Activated naive CD4-positive, alpha-beta T cell treated with anti-CD3 and anti-CD28 coated beads, Interleukin-2, amount 10 ng/mL, durations not matched to agents 7 days and 5 days (primary cell): ENCODE measurements around the gene PRR15.

Experiments used
- CTCF ChIA-PET: fragments of 350-600 bp; sonication (Branson Sonifier 250); formaldehyde crosslinking; loops from one replicate; lab custom pipeline; 2021; ENCODE audit warnings: antibody characterized with exemption; lab: Charles Lee
- DNase-seq: peaks from one replicate; pipeline ENCODE4 v3.0.0-alpha.2; 2020
- H3K27ac Mint-ChIP-seq: one replicate; pipeline ENCODE4 v1.8.0; 2021; ENCODE audit warnings: mild to moderate bottlenecking, moderate library complexity, mixed read lengths
- H3K27me3 Mint-ChIP-seq: one replicate; pipeline ENCODE4 v1.8.0; 2021; ENCODE audit warnings: mild to moderate bottlenecking, mixed read lengths
- H3K36me3 Mint-ChIP-seq: one replicate; pipeline ENCODE4 v1.8.0; 2021; ENCODE audit warnings: mixed read lengths
- H3K4me1 Mint-ChIP-seq: one replicate; pipeline ENCODE4 v1.8.0; 2021; ENCODE audit warnings: mixed read lengths
- H3K4me3 Mint-ChIP-seq: one replicate; pipeline ENCODE4 v1.8.0; 2021; ENCODE audit warnings: mild to moderate bottlenecking, moderate library complexity, mixed read lengths
- H3K9me3 Mint-ChIP-seq: one replicate; pipeline ENCODE4 v1.8.0; 2021; ENCODE audit warnings: mixed read lengths

The PRR15 gene

DNA sequence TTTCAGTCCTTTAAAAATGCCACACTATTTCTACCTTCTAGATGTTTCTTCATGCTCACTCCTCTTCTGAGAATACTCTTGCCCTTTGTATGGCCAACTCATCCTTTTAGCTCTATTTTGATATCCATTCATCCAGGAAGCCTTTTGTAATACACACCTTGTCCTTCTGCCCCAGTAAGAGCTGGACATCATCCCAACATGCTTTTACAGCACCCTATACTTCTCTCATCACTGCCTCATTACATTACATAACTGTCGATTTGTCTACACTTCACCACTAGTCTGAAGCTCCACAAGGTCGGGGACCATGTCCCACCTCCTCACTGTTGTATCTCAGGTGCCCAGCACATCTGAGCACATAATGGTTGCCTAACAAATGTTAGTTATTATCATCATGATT is 29.2 kb downstream of the PRR15 start:
- Mint-ChIP-seq H3K9me3 (no peaks in the 10 kb centered on the region), H3K4me1 (peaks cover 4% of the 10 kb centered on the region), H3K36me3 (no peaks in the 10 kb centered on the region), H3K27ac (no peak overlapping the region), H3K4me3 (no peak overlapping the region), H3K27me3 (peaks cover 8% of the 10 kb centered on the region)
- DNase-seq = no peak
- CTCF ChIA-PET = no interaction called here

DNA sequence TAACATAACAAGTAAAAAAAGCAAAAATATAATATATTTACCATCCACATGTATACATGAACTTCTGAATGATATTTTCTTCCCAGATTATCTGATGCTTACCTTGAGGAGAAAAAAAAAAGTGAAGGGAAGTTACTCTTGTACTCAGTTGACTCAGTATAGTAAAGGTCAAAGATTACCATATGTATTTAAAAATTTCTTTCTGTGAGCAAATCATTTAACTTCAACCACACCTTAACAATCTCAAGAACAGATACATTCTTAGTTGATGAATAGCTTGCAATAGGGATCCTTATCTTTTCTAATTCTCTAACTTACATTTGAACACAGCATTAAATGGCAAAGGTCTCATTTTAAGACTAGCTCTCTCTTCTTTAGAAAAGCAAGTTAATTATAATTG is 29.8 kb downstream of the PRR15 start:
- H3K36me3 Mint-ChIP-seq = no peaks in the 10 kb centered on the region
- no peaks in the 10 kb centered on the region for H3K9me3 Mint-ChIP-seq
- peaks cover 4% of the 10 kb centered on the region for H3K4me1 Mint-ChIP-seq
- no peak for DNase-seq
- CTCF ChIA-PET = no interaction called here
- H3K27ac Mint-ChIP-seq = no peak overlapping the region
- H3K27me3 Mint-ChIP-seq = peaks cover 8% of the 10 kb centered on the region
- no peak overlapping the region for H3K4me3 Mint-ChIP-seq

DNA sequence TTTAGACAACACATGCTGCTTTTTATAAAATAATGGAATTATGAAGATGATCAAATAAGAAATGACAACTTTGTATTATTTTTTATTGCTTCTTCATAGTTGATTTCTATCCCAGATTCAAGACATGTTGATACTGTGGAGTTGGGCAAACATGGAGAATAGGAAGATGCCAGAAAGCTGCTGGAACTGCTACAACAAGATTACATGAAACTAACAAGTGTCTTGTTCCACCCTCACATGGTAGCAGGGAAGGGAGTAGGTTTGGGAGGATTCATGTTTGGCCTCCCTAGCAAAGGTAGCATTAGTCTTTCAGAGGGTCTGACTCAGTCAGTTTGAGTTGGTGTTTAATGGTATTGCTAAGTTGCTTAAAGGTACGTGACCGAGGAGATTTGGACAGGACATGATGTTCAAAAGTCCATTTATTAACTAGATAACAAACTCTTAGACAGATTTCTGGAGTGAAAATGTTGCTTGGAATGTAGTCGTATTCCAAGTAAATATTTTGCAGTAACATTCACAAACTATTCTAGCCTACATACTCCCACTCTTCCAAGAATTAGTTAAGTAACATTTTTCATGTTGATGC is 33.1 kb downstream of the PRR15 start:
- H3K4me1 Mint-ChIP-seq = no peaks in the 10 kb centered on the region
- CTCF ChIA-PET = no interaction called here
- H3K27me3 Mint-ChIP-seq = peaks cover 3% of the 10 kb centered on the region
- no peak overlapping the region for H3K27ac Mint-ChIP-seq
- no peak for DNase-seq
- no peaks in the 10 kb centered on the region for H3K36me3 Mint-ChIP-seq
- H3K9me3 Mint-ChIP-seq = no peaks in the 10 kb centered on the region
- no peak overlapping the region for H3K4me3 Mint-ChIP-seq

DNA sequence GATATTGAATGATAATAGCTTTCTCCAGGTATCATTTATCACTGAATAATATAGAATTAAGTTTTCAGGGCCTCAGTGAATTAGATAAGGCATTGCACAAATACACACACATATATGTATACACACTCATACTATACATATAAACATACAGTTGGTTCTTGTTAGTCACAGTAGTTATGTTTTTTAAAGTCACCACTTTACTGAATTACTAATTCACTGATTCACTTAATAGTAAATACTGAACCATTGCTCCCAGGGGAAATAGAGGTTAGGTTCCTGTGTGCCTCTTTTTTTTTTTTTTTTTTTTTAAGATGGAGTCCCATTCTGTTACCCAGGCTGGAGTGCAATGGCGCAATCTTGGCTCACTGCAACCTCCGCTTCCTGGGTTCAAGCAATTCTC is 33.6 kb downstream of the PRR15 start:
- no peaks in the 10 kb centered on the region for H3K36me3 Mint-ChIP-seq
- H3K9me3 Mint-ChIP-seq = no peaks in the 10 kb centered on the region
- DNase-seq = no peak
- CTCF ChIA-PET = no interaction called here
- no peaks in the 10 kb centered on the region for H3K4me1 Mint-ChIP-seq
- no peak overlapping the region for H3K27ac Mint-ChIP-seq
- H3K27me3 Mint-ChIP-seq = peaks cover 3% of the 10 kb centered on the region
- H3K4me3 Mint-ChIP-seq = no peak overlapping the region

DNA sequence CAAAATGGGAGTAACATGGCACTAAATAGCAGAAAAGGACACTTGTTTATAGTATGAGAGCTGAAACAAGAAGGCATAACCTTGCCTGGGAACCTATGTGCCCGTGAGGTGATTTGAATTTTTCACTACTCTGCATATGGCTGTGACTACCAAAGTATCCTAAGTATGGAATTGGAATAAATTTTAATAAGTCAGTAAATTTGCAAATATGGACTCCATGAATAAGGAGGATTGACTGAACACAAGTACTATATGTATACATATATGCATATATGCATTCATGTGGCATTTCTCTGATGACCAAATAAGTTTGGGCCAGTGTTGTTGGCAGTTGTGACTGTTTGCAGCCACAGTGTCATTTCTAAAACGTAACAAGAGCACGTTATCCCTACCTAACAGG is 34.5 kb downstream of the PRR15 start:
- no peak for DNase-seq
- CTCF ChIA-PET = interaction anchor here (1.2 kb wide), 1 partner anchor 9 kb away, joined by 3 read pairs; no protein-coding TSS in a partner anchor
- Mint-ChIP-seq H3K27me3 (peaks cover 3% of the 10 kb centered on the region), H3K9me3 (no peaks in the 10 kb centered on the region), H3K36me3 (no peaks in the 10 kb centered on the region), H3K4me3 (no peak overlapping the region), H3K27ac (no peak overlapping the region), H3K4me1 (no peaks in the 10 kb centered on the region)

DNA sequence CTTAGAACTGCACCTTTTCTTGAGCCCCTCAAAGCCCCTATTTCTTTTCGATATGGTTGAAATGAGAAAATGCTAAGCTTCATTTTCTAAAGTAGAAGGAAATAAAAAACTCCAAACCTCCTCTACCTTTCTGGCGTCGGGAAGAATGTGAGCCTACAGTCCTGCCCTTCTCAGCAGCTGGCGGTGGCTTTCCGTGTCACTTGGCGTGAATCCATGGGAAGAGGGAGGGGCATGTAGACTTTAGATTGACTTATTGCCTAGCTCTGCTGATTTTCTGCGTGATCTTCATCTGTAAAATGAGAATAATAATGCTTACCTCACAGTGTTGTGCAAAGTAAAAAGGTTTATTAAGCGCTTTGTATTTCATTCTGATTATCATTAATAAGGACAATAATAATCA is 35.0 kb downstream of the PRR15 start:
- CTCF ChIA-PET = interaction anchor here (1.2 kb wide), 1 partner anchor 9 kb away, joined by 3 read pairs; no protein-coding TSS in a partner anchor
- H3K27ac Mint-ChIP-seq = no peak overlapping the region

DNA sequence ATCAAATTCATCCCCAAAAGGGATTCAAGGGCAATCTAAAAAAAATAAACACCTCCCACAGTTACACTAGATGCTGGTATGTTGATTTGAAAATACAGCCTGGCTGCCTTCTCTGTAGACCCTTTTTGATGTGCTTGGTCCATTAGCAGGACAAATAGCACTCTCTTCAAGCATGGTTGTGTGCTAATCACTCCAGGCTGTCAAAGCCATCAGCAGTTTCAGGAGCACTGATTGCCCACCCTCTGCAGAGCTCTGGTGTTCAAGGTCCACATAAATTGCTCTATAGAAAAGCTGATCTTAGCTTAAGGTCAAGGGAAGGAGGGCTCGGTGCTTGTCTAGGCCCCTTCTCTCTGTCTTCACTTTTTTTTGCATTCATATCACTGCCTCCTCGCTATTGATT is 35.4 kb downstream of the PRR15 start:
- CTCF ChIA-PET = interaction anchor here (1.2 kb wide), 1 partner anchor 10 kb away, joined by 3 read pairs; no protein-coding TSS in a partner anchor
- Mint-ChIP-seq H3K9me3 (no peaks in the 10 kb centered on the region), H3K4me1 (no peaks in the 10 kb centered on the region), H3K27ac (no peak overlapping the region), H3K36me3 (no peaks in the 10 kb centered on the region), H3K27me3 (peaks cover 3% of the 10 kb centered on the region), H3K4me3 (no peak overlapping the region)
- no peak for DNase-seq

More for the DNA sequence above, 35.0 kb downstream of the PRR15 start:
- Mint-ChIP-seq H3K27me3 (peaks cover 3% of the 10 kb centered on the region), H3K4me3 (no peak overlapping the region), H3K36me3 (no peaks in the 10 kb centered on the region), H3K9me3 (no peaks in the 10 kb centered on the region), H3K4me1 (no peaks in the 10 kb centered on the region)
- DNase-seq = no peak

DNA sequence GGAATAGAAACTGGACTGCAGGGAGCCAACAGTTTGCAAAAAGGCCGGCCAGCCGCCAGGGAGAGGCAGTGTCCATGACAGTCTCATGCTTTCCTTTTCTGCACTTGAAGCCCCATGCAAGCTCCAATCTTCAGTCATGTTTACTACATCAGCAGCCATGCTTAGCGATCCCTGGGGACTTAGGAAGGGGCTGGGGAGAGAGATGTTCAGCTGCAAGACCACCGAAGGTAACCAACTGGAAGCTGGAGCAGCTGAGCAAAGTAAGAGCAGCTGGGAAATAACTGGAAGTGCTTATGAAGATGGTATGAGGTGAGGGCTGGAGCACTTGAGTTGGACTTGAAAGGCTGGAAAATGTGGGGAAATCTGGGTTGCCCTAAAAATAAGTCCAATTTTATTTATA is 37.0 kb downstream of the PRR15 start:
- H3K4me1 Mint-ChIP-seq = no peaks in the 10 kb centered on the region
- H3K9me3 Mint-ChIP-seq = peaks cover 3% of the 10 kb centered on the region
- no peak overlapping the region for H3K4me3 Mint-ChIP-seq
- no peaks in the 10 kb centered on the region for H3K27me3 Mint-ChIP-seq
- no peaks in the 10 kb centered on the region for H3K36me3 Mint-ChIP-seq
- no peak overlapping the region for H3K27ac Mint-ChIP-seq
- CTCF ChIA-PET = no interaction called here
- no peak for DNase-seq

DNA sequence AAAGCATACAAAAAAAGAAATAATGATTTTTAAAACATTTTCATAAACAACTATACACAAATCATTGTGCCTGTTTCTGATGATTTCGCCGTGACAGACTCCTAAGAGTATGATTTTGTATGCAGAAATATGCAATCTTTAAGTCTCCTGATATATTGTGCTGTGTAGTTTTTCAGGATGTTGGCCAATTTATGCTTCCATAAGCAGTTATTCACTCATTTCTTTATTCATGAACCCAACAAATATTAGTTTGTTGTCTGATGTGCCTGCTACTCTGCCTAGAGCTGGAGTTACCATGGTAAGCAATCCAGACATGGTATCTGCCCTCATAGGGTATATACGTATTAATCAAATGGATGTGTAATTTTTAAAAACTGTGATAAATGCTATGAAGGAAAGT is 40.4 kb downstream of the PRR15 start:
- H3K9me3 Mint-ChIP-seq = peaks cover 3% of the 10 kb centered on the region

DNA sequence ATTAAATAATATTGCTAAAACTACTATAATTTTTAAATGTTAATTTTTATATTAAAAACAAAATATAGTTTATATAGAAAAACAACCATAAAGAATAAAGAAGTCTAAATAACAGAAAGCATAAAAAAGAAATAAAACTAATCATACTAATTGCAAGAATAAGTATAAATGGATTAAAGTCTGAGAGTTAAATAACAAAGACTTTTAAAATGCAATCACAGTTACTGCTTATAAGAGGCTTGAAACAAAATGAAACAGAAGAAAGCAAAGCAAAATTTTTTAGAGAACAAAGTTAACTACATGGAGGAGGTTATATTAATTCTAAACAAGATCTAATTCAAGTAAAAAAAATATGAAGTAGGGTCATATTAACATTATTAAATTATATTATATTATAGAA is 41.1 kb downstream of the PRR15 start:
- H3K4me3 Mint-ChIP-seq = no peak overlapping the region
- no peaks in the 10 kb centered on the region for H3K36me3 Mint-ChIP-seq
- no peak overlapping the region for H3K27ac Mint-ChIP-seq
- H3K27me3 Mint-ChIP-seq = peaks cover 3% of the 10 kb centered on the region
- DNase-seq = no peak
- peaks cover 3% of the 10 kb centered on the region for H3K9me3 Mint-ChIP-seq
- CTCF ChIA-PET = no interaction called here
- no peaks in the 10 kb centered on the region for H3K4me1 Mint-ChIP-seq

More for the DNA sequence above, 40.4 kb downstream of the PRR15 start:
- no peak overlapping the region for H3K4me3 Mint-ChIP-seq
- H3K27me3 Mint-ChIP-seq = peaks cover 3% of the 10 kb centered on the region
- no peaks in the 10 kb centered on the region for H3K36me3 Mint-ChIP-seq
- no peak for DNase-seq
- no peaks in the 10 kb centered on the region for H3K4me1 Mint-ChIP-seq
- no peak overlapping the region for H3K27ac Mint-ChIP-seq
- CTCF ChIA-PET = no interaction called here

DNA sequence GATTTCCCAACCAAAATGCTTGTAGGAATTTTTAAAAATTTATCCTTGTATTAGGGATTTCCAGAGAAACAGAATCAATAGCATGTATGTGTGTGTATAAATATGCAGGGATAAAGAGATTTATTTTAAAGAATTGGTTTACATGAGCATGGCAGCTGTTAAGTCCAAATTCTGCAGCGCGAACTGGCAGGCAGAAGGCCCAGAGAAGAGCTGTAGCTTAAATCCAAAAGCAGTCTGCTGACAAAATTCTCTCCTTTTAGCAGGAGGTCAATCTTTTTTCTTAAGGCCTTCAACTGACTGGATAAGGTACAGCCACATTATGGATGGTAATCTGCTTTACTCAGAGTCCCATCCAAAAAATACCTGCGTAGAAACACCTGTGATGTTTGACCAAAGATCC is 42.0 kb downstream of the PRR15 start:
- Mint-ChIP-seq H3K4me1 (no peaks in the 10 kb centered on the region), H3K9me3 (peaks cover 3% of the 10 kb centered on the region), H3K4me3 (no peak overlapping the region), H3K36me3 (no peaks in the 10 kb centered on the region), H3K27ac (no peak overlapping the region), H3K27me3 (peaks cover 3% of the 10 kb centered on the region)
- CTCF ChIA-PET = interaction anchor here (0.7 kb wide), 1 partner anchor 17 kb away, joined by 3 read pairs; no protein-coding TSS in a partner anchor
- DNase-seq = no peak

DNA sequence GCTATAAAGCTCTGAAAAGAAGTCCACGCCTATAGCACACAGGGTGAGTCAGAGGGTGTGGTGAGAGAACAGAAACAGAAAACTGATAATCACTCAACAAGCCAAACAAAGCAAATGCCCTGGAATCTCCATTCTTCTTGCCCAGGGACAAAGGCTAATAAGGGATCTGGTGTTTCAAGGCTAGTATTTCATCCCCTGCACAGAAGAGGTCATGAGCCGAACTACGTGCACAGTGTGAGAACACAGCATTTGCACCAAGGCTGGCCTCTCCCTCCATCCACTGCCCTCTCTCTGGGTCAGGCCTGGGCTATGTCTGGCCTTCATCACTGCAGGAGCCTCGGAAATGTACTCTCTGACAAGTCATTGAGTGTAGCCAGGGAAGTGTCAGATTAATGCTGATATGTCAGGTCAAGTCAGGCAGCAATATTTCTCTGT is 42.7 kb downstream of the PRR15 start:
- no peak overlapping the region for H3K27ac Mint-ChIP-seq
- CTCF ChIA-PET = no interaction called here
- no peak overlapping the region for H3K4me3 Mint-ChIP-seq
- DNase-seq = no peak
- no peaks in the 10 kb centered on the region for H3K36me3 Mint-ChIP-seq
- no peaks in the 10 kb centered on the region for H3K4me1 Mint-ChIP-seq
- H3K27me3 Mint-ChIP-seq = peaks cover 3% of the 10 kb centered on the region
- peaks cover 3% of the 10 kb centered on the region for H3K9me3 Mint-ChIP-seq

DNA sequence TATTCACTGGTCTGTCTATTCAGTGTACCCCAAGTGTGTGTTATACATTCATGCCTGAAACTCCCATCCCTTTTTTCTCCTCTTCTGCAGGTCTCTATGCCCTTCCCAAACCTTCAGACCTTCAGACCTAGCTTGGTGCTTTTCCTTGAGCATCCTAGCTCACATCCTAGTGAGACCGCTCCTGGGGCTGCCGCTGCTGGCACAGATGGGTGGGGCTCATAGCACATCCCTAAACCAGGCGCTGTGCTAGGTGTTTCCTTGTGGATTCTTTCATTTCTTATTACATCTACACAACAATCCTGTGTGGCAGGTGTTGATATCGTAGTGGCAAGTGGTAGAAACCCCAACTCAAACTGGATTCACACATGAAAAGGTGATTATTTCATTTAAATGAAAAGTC is 43.2 kb downstream of the PRR15 start:
- no peak overlapping the region for H3K4me3 Mint-ChIP-seq
- DNase-seq = no peak
- H3K36me3 Mint-ChIP-seq = no peaks in the 10 kb centered on the region
- H3K9me3 Mint-ChIP-seq = peaks cover 3% of the 10 kb centered on the region
- H3K27ac Mint-ChIP-seq = no peak overlapping the region
- H3K27me3 Mint-ChIP-seq = peaks cover 4% of the 10 kb centered on the region
- H3K4me1 Mint-ChIP-seq = no peaks in the 10 kb centered on the region
- CTCF ChIA-PET = no interaction called here

DNA sequence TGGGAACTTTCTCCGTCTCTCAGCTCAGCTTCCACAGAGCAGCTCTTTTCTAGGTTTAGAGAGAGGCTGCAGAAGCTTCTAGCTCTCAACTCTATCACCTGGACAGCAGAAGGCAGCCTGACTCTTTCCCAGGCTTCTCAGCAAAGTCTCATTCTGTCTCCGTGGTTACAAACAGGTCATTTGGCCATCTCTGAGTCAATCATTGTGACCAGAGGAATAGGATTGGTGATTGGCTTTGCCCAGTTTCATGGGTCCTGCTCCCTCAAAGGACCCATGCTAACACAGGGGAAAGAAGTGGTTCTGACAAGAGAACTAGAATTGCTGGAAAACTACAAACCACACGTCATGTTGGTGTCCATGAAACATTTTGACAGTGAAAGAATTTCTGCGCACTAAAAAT is 43.6 kb downstream of the PRR15 start:
- no peaks in the 10 kb centered on the region for H3K4me1 Mint-ChIP-seq
- no peak overlapping the region for H3K4me3 Mint-ChIP-seq
- DNase-seq = no peak
- H3K9me3 Mint-ChIP-seq = peaks cover 3% of the 10 kb centered on the region
- CTCF ChIA-PET = no interaction called here
- H3K27ac Mint-ChIP-seq = no peak overlapping the region
- H3K27me3 Mint-ChIP-seq = peaks cover 8% of the 10 kb centered on the region
- H3K36me3 Mint-ChIP-seq = no peaks in the 10 kb centered on the region

DNA sequence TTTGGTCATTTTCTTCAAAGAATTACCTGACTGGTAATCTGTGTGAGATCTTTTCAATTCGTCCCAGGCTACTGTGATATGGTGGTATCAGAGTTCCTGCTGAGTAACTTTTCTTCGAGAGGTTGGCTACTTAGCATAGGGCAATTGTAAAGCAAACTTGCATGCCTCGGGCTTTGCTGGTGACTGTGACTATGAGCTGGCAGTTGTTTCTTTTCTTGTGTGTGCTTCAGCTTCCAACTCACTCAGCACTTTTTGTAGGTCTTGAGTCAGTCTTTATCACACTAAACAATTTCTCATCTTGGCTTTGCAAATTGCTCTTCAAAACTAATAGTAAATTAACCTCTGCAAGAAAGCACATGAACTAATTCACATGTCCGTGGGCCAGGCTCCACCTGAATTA is 44.3 kb downstream of the PRR15 start:
- CTCF ChIA-PET = no interaction called here
- no peak for DNase-seq
- Mint-ChIP-seq H3K36me3 (no peaks in the 10 kb centered on the region), H3K27me3 (peaks cover 10% of the 10 kb centered on the region), H3K9me3 (peaks cover 3% of the 10 kb centered on the region), H3K4me1 (no peaks in the 10 kb centered on the region), H3K27ac (no peak overlapping the region), H3K4me3 (no peak overlapping the region)
